Karpas-422 (cell line): Measurements from ENCODE around the gene CTIF. TPM values are rescaled to one million over a fixed set of nuclear protein-coding genes. Genes with fewer than 3 reads are reported as not detected.

Experiments used
- DNase-seq: peaks from one replicate; pipeline ENCODE4 v3.0.0-alpha.2; 2015
- H2AFZ ChIP-seq: fragments of 200-600 bp; sonication (generic); 2 replicates; pipeline ENCODE4 v1.6.1; 2014; ENCODE audit warnings: antibody characterized with exemption, low read length, mixed read lengths
- H3K27ac ChIP-seq: fragments of 200-600 bp; sonication (generic); 2 replicates; pipeline ENCODE4 v1.5.1; 2014; ENCODE audit warnings: mild to moderate bottlenecking, low read length, moderate library complexity
- H3K27me3 ChIP-seq: fragments of 200-600 bp; sonication (generic); 2 replicates; pipeline ENCODE4 v1.6.1; 2014; ENCODE audit warnings: low read length, mixed read lengths
- H3K36me3 ChIP-seq: fragments of 200-600 bp; sonication (generic); 2 replicates; pipeline ENCODE4 v1.6.1; 2014; ENCODE audit warnings: low read length, mixed read lengths; ENCODE audit not compliant: insufficient read depth
- H3K4me1 ChIP-seq: fragments of 200-600 bp; sonication (generic); 2 replicates; pipeline ENCODE4 v1.6.1; 2014; ENCODE audit warnings: mild to moderate bottlenecking, low read length, mixed read lengths
- H3K4me2 ChIP-seq: fragments of 200-600 bp; sonication (generic); 2 replicates; pipeline ENCODE4 v1.6.1; 2014; ENCODE audit warnings: low read length, low read depth, mild to moderate bottlenecking; ENCODE audit not compliant: poor library complexity, severe bottlenecking
- H3K4me3 ChIP-seq: fragments of 200-600 bp; sonication (generic); 2 replicates; pipeline ENCODE4 v1.5.1; 2014; ENCODE audit warnings: mild to moderate bottlenecking, antibody characterized with exemption, low read length, mixed read lengths
- H3K79me2 ChIP-seq: fragments of 200-600 bp; sonication (generic); 2 replicates; pipeline ENCODE4 v1.6.1; 2014; ENCODE audit warnings: mild to moderate bottlenecking, low read length, mixed read lengths
- H3K9ac ChIP-seq: fragments of 200-600 bp; sonication (generic); 2 replicates; pipeline ENCODE4 v1.6.0; 2014; ENCODE audit warnings: low read length
- H3K9me2 ChIP-seq: fragments of 200-600 bp; sonication (generic), shearing (Covaris generic); replicated peaks from 2 replicates; pipeline ENCODE4 v1.6.0; 2014; ENCODE audit warnings: mild to moderate bottlenecking, low read length, moderate library complexity; ENCODE audit not compliant: insufficient read depth
- H3K9me3 ChIP-seq: fragments of 300-700, 200-600 bp; sonication (generic); 2 replicates; pipeline ENCODE4 v1.6.1; 2014; ENCODE audit warnings: low read length, mixed read lengths
- H4K20me1 ChIP-seq: fragments of 200-600 bp; sonication (generic); 2 replicates; pipeline ENCODE4 v1.6.1; 2014; ENCODE audit warnings: mild to moderate bottlenecking, antibody characterized with exemption, low read length, low read depth; ENCODE audit not compliant: insufficient read depth
- total RNA-seq: library from RNA; depleted of rRNA; stranded (reverse); fragments of >200 nt; shearing (Covaris generic); gene quantifications from 2 replicates; pipeline ENCODE4 v1.2.3, GENCODE V29; 2014; ENCODE audit warnings: low replicate concordance

The CTIF gene
- total RNA-seq, 1 experiment from 2014 or later, result 0.60 TPM

DNA sequence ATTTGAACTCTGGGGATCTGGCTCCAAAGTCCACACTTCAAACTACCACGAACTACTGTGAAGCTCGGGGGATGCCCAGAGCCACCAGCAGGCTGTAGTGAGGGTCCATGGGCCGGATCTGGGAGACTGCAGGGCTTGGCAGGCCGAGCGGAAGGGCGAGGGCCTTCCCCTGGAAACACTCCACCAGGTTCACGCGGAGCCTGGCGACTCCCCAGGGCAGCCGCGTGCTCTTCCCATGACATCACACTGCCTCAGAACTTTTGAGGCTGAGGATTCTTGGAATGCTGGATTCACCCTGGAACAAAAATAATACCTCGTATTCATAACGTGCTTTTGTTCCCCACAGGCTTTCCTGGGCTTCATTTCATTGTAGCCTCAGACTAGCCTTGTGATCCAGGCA, 210.9 kb downstream of the CTIF start:
- H3K27me3 ChIP-seq, result no peaks in the 10 kb centered on the region
- no peak overlapping the region for H3K4me3 ChIP-seq
- H2AFZ ChIP-seq, result no peak overlapping the region
- no peaks in the 10 kb centered on the region for H3K79me2 ChIP-seq
- H3K27ac ChIP-seq, result no peak overlapping the region
- H3K36me3 ChIP-seq, result no peaks in the 10 kb centered on the region
- no peak overlapping the region for H3K4me2 ChIP-seq
- no peaks in the 10 kb centered on the region for H3K4me1 ChIP-seq
- no peaks in the 10 kb centered on the region for H3K9me2 ChIP-seq
- no peaks in the 10 kb centered on the region for H3K9me3 ChIP-seq
- no peak overlapping the region for H3K9ac ChIP-seq
- DNase-seq, result no peak
- H4K20me1 ChIP-seq, result no peaks in the 10 kb centered on the region

DNA sequence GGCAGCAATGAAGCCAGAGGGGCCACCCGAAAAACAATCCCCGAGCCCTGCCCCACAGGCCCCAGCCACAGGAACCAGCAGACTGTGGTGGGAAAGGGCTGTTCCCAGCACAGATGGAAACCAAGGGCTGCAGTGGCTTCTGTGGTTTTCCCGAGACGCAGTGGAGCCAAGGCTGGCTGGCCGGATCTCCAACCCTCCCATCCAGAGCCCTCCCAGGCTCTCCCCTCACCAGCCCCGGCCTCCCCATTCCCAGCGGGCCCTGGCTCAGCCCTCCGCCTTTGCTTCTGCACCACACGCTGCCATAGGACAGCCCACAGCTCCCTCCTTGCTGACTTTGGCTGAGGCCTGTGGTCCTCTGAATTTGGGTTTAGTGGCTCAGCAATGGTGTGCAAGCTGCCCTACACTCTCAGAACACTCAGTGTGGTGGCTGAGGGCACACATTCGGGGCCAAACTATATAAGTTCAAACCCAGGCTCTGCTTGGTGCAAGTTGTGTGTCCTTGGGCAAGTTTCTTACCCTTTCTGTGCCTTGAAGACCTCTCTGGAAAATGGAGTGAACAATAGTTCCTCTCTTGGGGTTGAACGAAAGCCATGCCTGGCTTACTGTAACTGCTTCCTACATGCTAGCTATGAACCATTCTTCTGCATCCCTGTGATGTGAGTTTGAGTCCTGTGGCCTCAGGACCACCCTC, 211.8 kb downstream of the CTIF start:
- Histone ChIP-seq H3K4me1 (no peaks in the 10 kb centered on the region), H4K20me1 (no peaks in the 10 kb centered on the region), H3K4me2 (no peak overlapping the region), H3K79me2 (no peaks in the 10 kb centered on the region), H3K27me3 (no peaks in the 10 kb centered on the region), H2AFZ (no peak overlapping the region), H3K4me3 (no peak overlapping the region), H3K9me3 (no peaks in the 10 kb centered on the region), H3K9me2 (no peaks in the 10 kb centered on the region), H3K27ac (no peak overlapping the region), H3K9ac (no peak overlapping the region), H3K36me3 (no peaks in the 10 kb centered on the region)
- DNase-seq, result no peak

DNA sequence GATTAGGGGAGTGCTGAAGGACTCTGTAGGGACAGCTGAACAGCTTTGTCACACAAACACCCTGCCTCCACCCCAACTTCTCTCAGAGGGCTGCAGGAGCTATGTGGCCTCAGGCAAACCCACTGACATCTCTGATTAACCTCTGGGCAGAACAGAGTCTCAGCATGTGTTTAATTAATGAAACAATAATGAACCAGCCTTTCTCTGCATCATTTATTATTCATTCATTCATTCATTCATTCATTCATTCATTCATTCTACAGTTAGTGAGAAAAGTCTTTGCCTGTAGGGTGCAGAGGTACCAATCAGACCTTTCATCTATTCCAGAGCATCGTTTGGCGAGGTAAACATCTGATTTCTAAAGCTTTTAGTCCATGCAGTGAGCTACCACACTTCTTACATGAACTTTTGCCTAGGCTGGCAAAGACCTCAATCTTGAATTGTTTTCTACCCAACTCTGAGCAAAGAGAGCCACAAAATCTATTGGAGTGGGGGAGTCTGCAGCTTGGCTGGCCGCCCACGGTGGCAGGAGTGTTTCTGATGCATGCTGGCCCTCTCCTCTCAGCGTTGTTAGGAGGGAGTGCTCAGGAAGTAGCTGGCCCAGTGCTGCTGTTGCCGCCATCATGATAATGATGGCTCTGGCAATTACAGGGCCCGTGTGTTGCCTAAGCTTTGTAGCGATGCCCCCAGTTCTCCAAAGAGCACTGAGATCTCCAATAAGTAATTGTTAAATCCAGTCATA, 213.1 kb downstream of the CTIF start:
- Histone ChIP-seq H3K4me2 (no peak overlapping the region), H3K9me3 (no peaks in the 10 kb centered on the region), H3K79me2 (no peaks in the 10 kb centered on the region), H3K4me3 (no peak overlapping the region), H3K9ac (no peak overlapping the region), H2AFZ (no peak overlapping the region), H3K4me1 (no peaks in the 10 kb centered on the region), H3K36me3 (no peaks in the 10 kb centered on the region), H3K27ac (no peak overlapping the region), H4K20me1 (no peaks in the 10 kb centered on the region), H3K27me3 (no peaks in the 10 kb centered on the region), H3K9me2 (no peaks in the 10 kb centered on the region)
- DNase-seq, result no peak

DNA sequence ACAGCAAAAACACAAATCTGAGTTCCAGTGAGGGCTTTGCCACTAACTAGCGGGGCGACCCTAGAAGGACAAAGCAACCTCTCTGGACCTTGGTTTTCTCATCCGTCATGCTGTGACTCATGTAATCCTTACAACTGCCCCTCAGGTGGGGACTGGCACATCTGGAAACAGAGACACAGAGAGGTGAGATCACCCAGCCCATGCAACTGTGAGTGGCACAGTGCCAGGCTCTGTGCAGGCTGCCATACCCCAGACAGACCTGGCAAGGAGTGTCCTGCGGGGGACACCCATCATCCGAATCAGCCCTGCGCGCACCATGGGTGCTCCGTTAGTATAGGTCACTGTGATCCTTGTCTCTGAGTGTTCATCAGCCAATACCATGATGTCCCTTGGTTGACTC, 213.6 kb downstream of the CTIF start:
- no peaks in the 10 kb centered on the region for H3K9me3 ChIP-seq
- H4K20me1 ChIP-seq, result no peaks in the 10 kb centered on the region
- H3K27me3 ChIP-seq, result no peaks in the 10 kb centered on the region
- no peak overlapping the region for H3K4me3 ChIP-seq
- no peak overlapping the region for H3K9ac ChIP-seq
- H3K36me3 ChIP-seq, result no peaks in the 10 kb centered on the region
- H3K27ac ChIP-seq, result no peak overlapping the region
- no peak for DNase-seq
- H3K9me2 ChIP-seq, result no peaks in the 10 kb centered on the region
- no peaks in the 10 kb centered on the region for H3K4me1 ChIP-seq
- no peak overlapping the region for H2AFZ ChIP-seq
- H3K4me2 ChIP-seq, result no peak overlapping the region
- H3K79me2 ChIP-seq, result no peaks in the 10 kb centered on the region

DNA sequence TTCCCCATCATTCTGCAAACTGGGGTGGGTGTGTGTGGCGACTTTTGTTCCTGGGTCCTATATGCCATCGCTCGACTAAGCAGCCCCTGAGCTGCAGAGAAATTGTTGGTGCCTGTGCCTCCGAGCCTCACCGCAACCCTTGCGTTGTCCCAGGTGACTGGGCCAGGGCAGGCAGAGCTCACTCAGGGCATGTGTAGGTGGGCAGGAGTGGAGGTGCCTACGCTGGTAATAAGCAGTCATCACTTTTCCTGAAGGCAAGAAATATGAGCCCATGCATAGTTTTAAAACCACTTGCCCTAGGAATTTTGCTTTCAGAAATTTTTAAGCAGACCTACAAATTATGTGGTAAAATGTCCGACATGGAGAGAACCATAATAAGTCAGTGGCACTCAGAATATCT, 214.1 kb downstream of the CTIF start:
- H3K4me1 ChIP-seq, result no peaks in the 10 kb centered on the region
- H3K9me2 ChIP-seq, result no peaks in the 10 kb centered on the region
- no peak overlapping the region for H3K4me2 ChIP-seq
- no peak for DNase-seq
- H3K27me3 ChIP-seq, result no peaks in the 10 kb centered on the region
- H4K20me1 ChIP-seq, result no peaks in the 10 kb centered on the region
- H3K36me3 ChIP-seq, result no peaks in the 10 kb centered on the region
- no peaks in the 10 kb centered on the region for H3K79me2 ChIP-seq
- no peak overlapping the region for H3K27ac ChIP-seq
- H3K9me3 ChIP-seq, result no peaks in the 10 kb centered on the region
- H3K9ac ChIP-seq, result no peak overlapping the region
- H3K4me3 ChIP-seq, result no peak overlapping the region
- no peak overlapping the region for H2AFZ ChIP-seq

DNA sequence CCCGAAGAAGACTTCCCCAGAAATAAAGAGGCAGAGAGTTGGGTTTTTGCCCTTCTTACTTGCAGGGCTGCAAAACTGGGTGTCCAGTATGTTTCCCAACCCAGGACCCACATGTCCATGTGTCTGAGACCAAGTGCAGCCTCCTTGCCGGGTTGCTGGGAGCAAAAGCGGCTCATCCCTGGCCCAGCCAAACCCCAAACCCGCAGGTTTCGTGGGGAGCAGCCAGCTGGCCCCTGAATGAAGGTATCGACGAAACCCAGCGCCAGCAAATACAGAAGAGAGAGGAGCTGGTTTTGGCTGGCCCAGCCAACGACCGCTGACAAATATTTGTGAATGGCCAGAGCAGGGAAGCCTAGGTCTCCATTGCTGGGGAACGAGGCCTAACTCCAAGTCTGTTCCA, 214.9 kb downstream of the CTIF start:
- H3K4me1 ChIP-seq, result no peaks in the 10 kb centered on the region
- H3K36me3 ChIP-seq, result no peaks in the 10 kb centered on the region
- DNase-seq, result no peak
- H4K20me1 ChIP-seq, result no peaks in the 10 kb centered on the region
- no peaks in the 10 kb centered on the region for H3K9me3 ChIP-seq
- H3K9me2 ChIP-seq, result no peaks in the 10 kb centered on the region
- no peak overlapping the region for H3K27ac ChIP-seq
- H3K9ac ChIP-seq, result no peak overlapping the region
- H3K4me3 ChIP-seq, result no peak overlapping the region
- no peaks in the 10 kb centered on the region for H3K79me2 ChIP-seq
- H2AFZ ChIP-seq, result no peak overlapping the region
- H3K4me2 ChIP-seq, result no peak overlapping the region
- H3K27me3 ChIP-seq, result no peaks in the 10 kb centered on the region

DNA sequence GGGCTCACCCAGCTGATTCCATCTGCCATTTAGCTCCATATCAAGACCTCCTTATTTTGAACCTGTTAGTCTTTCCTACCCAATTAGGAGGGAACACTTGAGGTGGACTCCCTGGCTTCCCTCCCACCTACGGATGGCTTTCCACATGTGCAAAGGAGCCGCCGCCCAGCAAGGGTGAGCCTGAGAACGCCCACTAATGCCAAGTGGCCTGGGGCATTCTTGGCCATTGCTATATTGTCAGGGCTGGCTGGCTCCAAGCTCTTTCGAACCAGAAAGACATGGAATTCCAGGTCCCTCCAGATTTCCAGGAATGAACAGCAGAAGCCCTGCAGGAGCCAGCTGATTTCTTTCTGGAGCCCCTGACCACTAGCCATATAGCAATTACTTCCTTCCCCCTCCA, 215.7 kb downstream of the CTIF start:
- no peak for DNase-seq
- Histone ChIP-seq H3K4me1 (no peaks in the 10 kb centered on the region), H3K9me3 (no peaks in the 10 kb centered on the region), H3K36me3 (no peaks in the 10 kb centered on the region), H3K4me2 (no peak overlapping the region), H3K79me2 (no peaks in the 10 kb centered on the region), H4K20me1 (no peaks in the 10 kb centered on the region), H3K9me2 (no peaks in the 10 kb centered on the region), H2AFZ (no peak overlapping the region), H3K4me3 (no peak overlapping the region), H3K27me3 (no peaks in the 10 kb centered on the region), H3K27ac (no peak overlapping the region), H3K9ac (no peak overlapping the region)

DNA sequence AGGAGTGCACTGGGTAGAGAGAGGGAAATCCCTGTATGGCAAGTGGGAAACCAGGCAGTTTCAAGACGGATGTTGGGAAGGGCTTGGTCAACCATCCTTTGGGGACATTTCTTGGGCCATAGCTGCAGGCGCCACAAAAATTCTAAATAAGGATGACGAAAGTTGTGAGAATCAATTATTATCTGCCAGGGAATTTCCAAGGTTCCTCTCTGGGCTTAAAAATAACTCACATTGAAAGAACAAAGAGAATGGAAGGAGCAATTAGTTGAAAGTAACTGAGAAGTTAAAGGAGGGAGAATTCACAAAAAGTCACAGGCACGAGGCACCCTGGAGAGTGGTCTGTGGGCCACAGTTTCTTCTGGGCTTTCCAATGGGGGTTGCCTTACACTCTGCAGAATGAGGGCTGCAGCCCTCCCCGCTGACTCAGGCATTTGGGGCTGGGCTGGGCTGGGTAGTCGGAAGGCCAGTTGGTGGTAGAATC, 216.2 kb downstream of the CTIF start:
- Histone ChIP-seq H3K4me2 (no peak overlapping the region), H3K9ac (no peak overlapping the region), H3K27ac (no peak overlapping the region), H3K36me3 (no peaks in the 10 kb centered on the region), H3K79me2 (no peaks in the 10 kb centered on the region), H4K20me1 (no peaks in the 10 kb centered on the region), H2AFZ (no peak overlapping the region), H3K9me2 (no peaks in the 10 kb centered on the region), H3K9me3 (no peaks in the 10 kb centered on the region), H3K27me3 (no peaks in the 10 kb centered on the region), H3K4me3 (no peak overlapping the region), H3K4me1 (no peaks in the 10 kb centered on the region)
- no peak for DNase-seq
